Panc1 (cell line): ENCODE results near the gene ACSM3. TPM values are rescaled to one million over a fixed set of nuclear protein-coding genes. Genes with fewer than 3 reads are reported as not detected.

Experiments
- ATAC-seq: fragments of 200-7000 bp; cut with Tn5 transposase; 2 replicates; pipeline ENCODE4 v1.9.1; 2020; ENCODE audit warnings: mild to moderate bottlenecking, moderate library complexity
- BruUV-seq: library from RNA; stranded (reverse); fragments of 400-500 nt; replicated peaks from 2 replicates; lab custom pipeline; 2021; lab: Mats Ljungman, UMichigan
- CTCF ChIA-PET: fragments of 300-600 bp; sonication (Branson Sonifier 250); formaldehyde crosslinking; loops from one replicate; lab custom pipeline; 2022; ENCODE audit warnings: antibody characterized with exemption; lab: Charles Lee
- POLR2A ChIA-PET: fragments of 300-600 bp; sonication (Branson Sonifier 250); formaldehyde crosslinking; loops from one replicate; lab custom pipeline; 2022; ENCODE audit warnings: antibody characterized with exemption; lab: Charles Lee
- DNase-seq: peaks from one replicate; pipeline ENCODE4 v3.0.0-alpha.2; 2010; ENCODE audit warnings: low read depth, low spot score
- H3K27ac ChIP-seq: 2 replicates; pipeline ENCODE4 v1.5.1; 2011; ENCODE audit warnings: mild to moderate bottlenecking, low read length, inconsistent platforms
- H3K27me3 ChIP-seq: fragments of 200-500 bp; sonication (Bioruptor generic); 2 replicates; pipeline ENCODE4 v1.6.0; 2014; ENCODE audit warnings: low read length, inconsistent platforms; ENCODE audit not compliant: control insufficient read depth, insufficient read depth
- H3K36me3 ChIP-seq: fragments of 200-500 bp; sonication (Bioruptor generic); 2 replicates; pipeline ENCODE4 v1.5.1; 2014; ENCODE audit warnings: inconsistent platforms, mild to moderate bottlenecking, low read length, moderate library complexity; ENCODE audit not compliant: control insufficient read depth, insufficient read depth
- H3K4me1 ChIP-seq: 2 replicates; pipeline ENCODE4 v1.5.1; 2011; ENCODE audit warnings: inconsistent platforms, mild to moderate bottlenecking, low read length, moderate library complexity; ENCODE audit not compliant: control insufficient read depth, insufficient read depth
- H3K4me3 ChIP-seq, 2 experiments: 2 replicates each; pipeline ENCODE4 v1.5.1; 2011 to 2012; ENCODE audit warnings: low read depth in 2 of 2, low read length in 2 of 2, mild to moderate bottlenecking in 2 of 2, inconsistent platforms in 1 of 2, moderate library complexity in 1 of 2
- H3K9me3 ChIP-seq: fragments of 200-500 bp; sonication (Bioruptor generic); 2 replicates; pipeline ENCODE4 v1.5.1; 2014; ENCODE audit warnings: low read depth, mild to moderate bottlenecking, inconsistent platforms, low read length, moderate library complexity; ENCODE audit not compliant: control insufficient read depth, insufficient read depth
- CTCF ChIP-seq: fragments of 450-650 bp; IDR thresholded peaks from 2 replicates; pipeline ENCODE4 v1.5.1; 2017; ENCODE audit warnings: mild to moderate bottlenecking
- POLR2AphosphoS5 ChIP-seq: IDR thresholded peaks from 2 replicates; pipeline ENCODE4 v1.6.1; 2012; ENCODE audit warnings: mild to moderate bottlenecking, low read depth, low read length, moderate library complexity
- SIN3A ChIP-seq: IDR thresholded peaks from 2 replicates; pipeline ENCODE4 v1.6.1; 2012; ENCODE audit warnings: low read depth, mild to moderate bottlenecking, low read length, moderate library complexity, borderline replicate concordance; ENCODE audit not compliant: insufficient read depth
- TCF7L2 ChIP-seq: IDR thresholded peaks from 2 replicates; pipeline ENCODE4 v1.6.1; 2011; ENCODE audit warnings: mild to moderate bottlenecking, low read depth, low read length, inconsistent platforms
- in situ Hi-C: cut with HindIII; loops from 2 replicates; pipeline ENCODE4 v1.10.0; 2016; ENCODE audit warnings: low sequenced_read_pairs, low pct_unique_long_range_greater_than_20kb
- intact Hi-C: fragments of 100-400 bp; cut with micrococcal nuclease; formaldehyde crosslinking; loops from one replicate; pipeline ENCODE4 v1.10.0; 2022; ENCODE audit not compliant: unreplicated experiment
- total RNA-seq: library from RNA; stranded (reverse); gene quantifications from one replicate; pipeline ENCODE4 v1.2.1, GENCODE V29; 2021; ENCODE audit not compliant: unreplicated experiment
- TF ChIP-seq, protein P1 (sequence below), 2 experiments: IDR thresholded peaks; 2 replicates each; pipeline ENCODE4 v1.6.1; 2011 to 2012; ENCODE audit warnings: low read depth in 2 of 2, control low read depth in 1 of 2, low read length in 1 of 2, mild to moderate bottlenecking in 1 of 2, moderate library complexity in 1 of 2; ENCODE audit not compliant: insufficient read depth in 1 of 2

Gene ACSM3
- total RNA-seq, 1 experiment from 2014 or later, result 0.44 TPM

- ChIA-PET CTCF (no interaction called here), POLR2A (no interaction called here)
- H3K27ac ChIP-seq, result no peak overlapping the region
- intact Hi-C loops, result no loop called here
- in situ Hi-C loops, result no loop called here
- ATAC-seq (no peak), DNase-seq (no peak)
- no TSS peak for BruUV-seq
- no peaks in the 10 kb centered on the region for H3K36me3 ChIP-seq
- H3K4me1 ChIP-seq, result no peaks in the 10 kb centered on the region
- TF ChIP-seq TCF7L2, result no peak
- no peak for TF ChIP-seq POLR2AphosphoS5
- TF ChIP-seq, protein P1, sequence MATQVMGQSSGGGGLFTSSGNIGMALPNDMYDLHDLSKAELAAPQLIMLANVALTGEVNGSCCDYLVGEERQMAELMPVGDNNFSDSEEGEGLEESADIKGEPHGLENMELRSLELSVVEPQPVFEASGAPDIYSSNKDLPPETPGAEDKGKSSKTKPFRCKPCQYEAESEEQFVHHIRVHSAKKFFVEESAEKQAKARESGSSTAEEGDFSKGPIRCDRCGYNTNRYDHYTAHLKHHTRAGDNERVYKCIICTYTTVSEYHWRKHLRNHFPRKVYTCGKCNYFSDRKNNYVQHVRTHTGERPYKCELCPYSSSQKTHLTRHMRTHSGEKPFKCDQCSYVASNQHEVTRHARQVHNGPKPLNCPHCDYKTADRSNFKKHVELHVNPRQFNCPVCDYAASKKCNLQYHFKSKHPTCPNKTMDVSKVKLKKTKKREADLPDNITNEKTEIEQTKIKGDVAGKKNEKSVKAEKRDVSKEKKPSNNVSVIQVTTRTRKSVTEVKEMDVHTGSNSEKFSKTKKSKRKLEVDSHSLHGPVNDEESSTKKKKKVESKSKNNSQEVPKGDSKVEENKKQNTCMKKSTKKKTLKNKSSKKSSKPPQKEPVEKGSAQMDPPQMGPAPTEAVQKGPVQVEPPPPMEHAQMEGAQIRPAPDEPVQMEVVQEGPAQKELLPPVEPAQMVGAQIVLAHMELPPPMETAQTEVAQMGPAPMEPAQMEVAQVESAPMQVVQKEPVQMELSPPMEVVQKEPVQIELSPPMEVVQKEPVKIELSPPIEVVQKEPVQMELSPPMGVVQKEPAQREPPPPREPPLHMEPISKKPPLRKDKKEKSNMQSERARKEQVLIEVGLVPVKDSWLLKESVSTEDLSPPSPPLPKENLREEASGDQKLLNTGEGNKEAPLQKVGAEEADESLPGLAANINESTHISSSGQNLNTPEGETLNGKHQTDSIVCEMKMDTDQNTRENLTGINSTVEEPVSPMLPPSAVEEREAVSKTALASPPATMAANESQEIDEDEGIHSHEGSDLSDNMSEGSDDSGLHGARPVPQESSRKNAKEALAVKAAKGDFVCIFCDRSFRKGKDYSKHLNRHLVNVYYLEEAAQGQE (IDR thresholded peaks at IDR 0.05; ENCODE audit: insufficient read depth in 1 of 2, low read depth in 2 of 2, low read length in 1 of 2), result no peak
- no peak for TF ChIP-seq CTCF
- no peak for TF ChIP-seq SIN3A
- no peak overlapping the region for H3K4me3 ChIP-seq
- no peaks in the 10 kb centered on the region for H3K9me3 ChIP-seq
- peaks cover 7% of the 10 kb centered on the region; the same call in 1 of the 2 replicates for H3K27me3 ChIP-seq
These were observed 5.0 kb downstream of the ACSM3 start for GRCh38 chr16:20768818-20769217.

DNA sequence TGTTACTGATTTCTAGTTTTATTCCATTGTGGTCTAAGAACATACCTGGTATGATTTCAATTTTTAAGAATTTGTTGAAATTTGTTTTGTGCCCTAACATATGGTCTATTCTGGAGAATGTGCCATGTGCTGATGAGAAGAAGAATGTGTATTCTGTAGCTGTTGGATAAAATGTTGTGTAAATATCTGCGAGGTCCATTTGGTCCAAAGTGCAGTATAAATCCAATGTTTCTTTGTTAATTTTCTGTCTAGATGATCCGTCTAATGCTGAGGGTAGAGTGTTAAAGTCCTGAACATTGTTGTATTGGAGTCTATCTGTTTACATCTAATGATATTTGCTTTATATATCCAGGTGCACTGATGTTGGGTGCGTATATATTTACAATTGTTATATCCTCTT, 9.9 kb downstream of the ACSM3 start:
- Histone ChIP-seq H3K27me3 (peaks cover 3% of the 10 kb centered on the region; the same call in 1 of the 2 replicates), H3K4me1 (no peaks in the 10 kb centered on the region), H3K9me3 (no peaks in the 10 kb centered on the region), H3K36me3 (no peaks in the 10 kb centered on the region), H3K4me3 (no peak overlapping the region), H3K27ac (no peak overlapping the region)
- DNase-seq (no peak), ATAC-seq (no peak)
- intact Hi-C loops, result no loop called here
- no TSS peak for BruUV-seq
- POLR2A ChIA-PET, result no interaction called here
- CTCF ChIA-PET, result no interaction called here
- in situ Hi-C loops, result no loop called here
- no peak for TF ChIP-seq CTCF
- TF ChIP-seq TCF7L2, result no peak
- no peak for TF ChIP-seq POLR2AphosphoS5
- no peak for TF ChIP-seq SIN3A
